SK-N-SH (cell line): ENCODE measurements around the gene CCS. TPM values are rescaled to one million over a fixed set of nuclear protein-coding genes. Genes with fewer than 3 reads are reported as not detected.

Source experiments
- polyA plus RNA-seq, 3 experiments: library from polyadenylated mRNA; depleted of rRNA; stranded (reverse); fragments of >200 nt; gene quantifications; 2 replicates each; pipeline ENCODE4 v1.2.3, GENCODE V29; 2012
- small RNA-seq, 7 experiments: library from RNA; depleted of rRNA; stranded (forward); fragments of <200 nt; gene quantifications; one replicate each; pipeline ENCODE3, GENCODE V24; 2012

The CCS gene
- polyA plus RNA-seq, 1 of the 3 experiments (the other 2 are of a cell fraction), result 56.1 TPM

Small RNA genes within 50 kb of the gene (small RNA-seq; reads per million reads assigned to genes)
- gene RNU4-39P, result 0 to 0.06 (median 0) reads per million in 7 experiments

Other genes starting within 250 kb of the CCS start
- 70.0 and 76.5 TPM in 2 replicates for gene BRMS1, start 248.1 kb upstream of the CCS start, polyA plus RNA-seq (2012; rRNA removed)
- gene B4GAT1, start 245.6 kb upstream of the CCS start, polyA plus RNA-seq (2012; rRNA removed), result 26.4 TPM in 2 replicates
- 3.2 and 3.7 TPM in 2 replicates for gene SLC29A2, start 221.4 kb upstream of the CCS start, polyA plus RNA-seq (2012; rRNA removed)
- 0.03 and 0.08 TPM in 2 replicates for gene NPAS4, start 172.2 kb upstream of the CCS start, polyA plus RNA-seq (2012; rRNA removed)
- gene MRPL11, start 154.3 kb upstream of the CCS start, polyA plus RNA-seq (2012; rRNA removed), result 33.9 and 45.6 TPM in 2 replicates
- 6.5 and 7.0 TPM in 2 replicates for gene PELI3, start 126.3 kb upstream of the CCS start, polyA plus RNA-seq (2012; rRNA removed)
- 62.1 and 70.6 TPM in 2 replicates for gene DPP3, start 112.8 kb upstream of the CCS start, polyA plus RNA-seq (2012; rRNA removed)
- gene BBS1, start 82.5 kb upstream of the CCS start, polyA plus RNA-seq (2012; rRNA removed), result 24.8 and 34.3 TPM in 2 replicates
- 12.6 and 13.1 TPM in 2 replicates for gene ZDHHC24, start 47.1 kb upstream of the CCS start, polyA plus RNA-seq (2012; rRNA removed)
- 0.02 and 0.03 TPM in 2 replicates for gene ACTN3, start 46.3 kb upstream of the CCS start, polyA plus RNA-seq (2012; rRNA removed)
- gene CTSF, start 24.6 kb upstream of the CCS start, polyA plus RNA-seq (2012; rRNA removed), result 57.2 and 60.1 TPM in 2 replicates
- 0.06 and 0.21 TPM in 2 replicates for gene CCDC87, start 122 bp upstream of the CCS start, polyA plus RNA-seq (2012; rRNA removed)
- 17.6 and 19.8 TPM in 2 replicates for gene RBM14, start 23.4 kb downstream of the CCS start, polyA plus RNA-seq (2012; rRNA removed)
- 202 and 222 TPM in 2 replicates for gene RBM4, start 45.5 kb downstream of the CCS start, polyA plus RNA-seq (2012; rRNA removed)
- 31.1 and 43.3 TPM in 2 replicates for gene RBM4B, start 84.7 kb downstream of the CCS start, polyA plus RNA-seq (2012; rRNA removed)
- 16.2 and 19.7 TPM in 2 replicates for gene SPTBN2, start 136.0 kb downstream of the CCS start, polyA plus RNA-seq (2012; rRNA removed)